GM18519 (cell line): ENCODE results near the gene TMEM123.
"Not testable (repeated sequence)": the region's sequence is repeated elsewhere in the genome, so short reads cannot be mapped to it uniquely, and the experiment has no call there.

Source experiments
- ATAC-seq: cut with Tn5 transposase; IDR thresholded peaks from one replicate; pipeline ENCODE4 v1.9.1; 2021; ENCODE audit warnings: mild to moderate bottlenecking, moderate library complexity; ENCODE audit not compliant: unreplicated experiment, low FRiP score

Gene TMEM123

GRCh38 chr11:102374633-102375424 lies 77.7 kb downstream of the TMEM123 start:
- not testable (repeated sequence) for ATAC-seq

DNA sequence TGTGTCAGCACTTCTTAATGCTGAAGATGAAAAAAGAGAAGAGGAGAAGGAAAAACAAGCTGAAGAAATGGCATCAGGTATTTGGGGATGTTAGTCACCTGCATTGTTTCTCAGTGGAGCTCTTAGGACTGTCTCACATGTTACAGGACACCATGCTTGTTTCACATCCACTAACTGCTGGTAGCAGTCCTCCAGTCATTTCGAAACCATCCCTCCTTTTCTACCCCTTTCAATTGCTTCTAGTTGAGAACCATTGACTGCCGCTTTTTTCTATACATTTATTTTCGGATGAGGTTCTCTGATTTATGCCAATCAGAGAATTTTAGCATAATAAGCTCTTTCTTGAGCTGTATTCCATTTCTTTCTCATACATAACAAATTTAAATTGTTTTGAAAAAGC lies 84.1 kb downstream of the TMEM123 start:
- peak; percentile 100 for ATAC-seq

GRCh38 chr11:102367364-102367763 lies 85.2 kb downstream of the TMEM123 start:
- no peak for ATAC-seq

- ATAC-seq: no peak
Observed at GRCh38 chr11:102364991-102365390, 87.6 kb downstream of the TMEM123 start.

GRCh38 chr11:102361086-102362031 lies 91.2 kb downstream of the TMEM123 start:
- ATAC-seq: no peak

DNA sequence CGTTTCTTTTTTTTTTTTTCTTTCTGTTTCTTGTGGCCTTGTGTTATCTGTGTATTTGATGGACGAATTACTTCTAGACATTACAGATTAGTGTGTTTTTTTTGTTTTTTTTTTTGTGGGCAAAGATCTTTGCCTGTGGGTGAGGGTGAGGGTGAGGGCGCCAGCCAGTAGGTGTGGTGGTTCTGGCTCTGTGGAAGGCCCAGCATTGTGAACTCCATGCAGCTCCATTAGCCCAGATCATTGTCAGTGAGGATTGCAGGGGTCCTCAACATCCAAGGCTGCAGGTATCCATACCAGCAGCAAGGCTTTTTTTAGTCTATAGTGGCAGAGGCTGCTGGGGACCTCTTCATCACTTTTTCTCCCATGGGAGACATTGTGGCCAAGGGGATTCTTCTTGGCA lies 91.9 kb downstream of the TMEM123 start:
- ATAC-seq: no peak

DNA sequence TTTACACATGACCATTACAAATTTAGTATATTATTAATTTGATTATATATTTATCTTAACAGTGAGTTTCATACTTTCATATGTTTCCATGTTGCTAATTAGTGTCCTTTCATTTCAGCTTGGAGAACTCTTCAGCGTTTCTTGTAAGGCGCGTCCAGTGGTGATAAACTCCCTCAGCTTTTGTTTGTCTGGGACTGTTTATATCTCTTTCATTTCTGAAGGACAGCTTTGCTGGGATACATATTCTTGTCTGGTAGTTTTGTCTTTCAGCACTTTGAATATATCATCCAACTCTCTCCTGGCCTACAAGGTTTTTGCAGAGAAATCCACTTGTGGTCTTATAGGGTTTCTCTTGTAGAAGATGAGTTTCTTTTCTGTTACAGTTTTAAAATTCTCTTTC lies 93.2 kb downstream of the TMEM123 start:
- no peak for ATAC-seq

- no peak for ATAC-seq
Observed at GRCh38 chr11:102357116-102357515, 95.4 kb downstream of the TMEM123 start.

GRCh38 chr11:102347462-102348370 lies 104.8 kb downstream of the TMEM123 start:
- no peak for ATAC-seq

DNA sequence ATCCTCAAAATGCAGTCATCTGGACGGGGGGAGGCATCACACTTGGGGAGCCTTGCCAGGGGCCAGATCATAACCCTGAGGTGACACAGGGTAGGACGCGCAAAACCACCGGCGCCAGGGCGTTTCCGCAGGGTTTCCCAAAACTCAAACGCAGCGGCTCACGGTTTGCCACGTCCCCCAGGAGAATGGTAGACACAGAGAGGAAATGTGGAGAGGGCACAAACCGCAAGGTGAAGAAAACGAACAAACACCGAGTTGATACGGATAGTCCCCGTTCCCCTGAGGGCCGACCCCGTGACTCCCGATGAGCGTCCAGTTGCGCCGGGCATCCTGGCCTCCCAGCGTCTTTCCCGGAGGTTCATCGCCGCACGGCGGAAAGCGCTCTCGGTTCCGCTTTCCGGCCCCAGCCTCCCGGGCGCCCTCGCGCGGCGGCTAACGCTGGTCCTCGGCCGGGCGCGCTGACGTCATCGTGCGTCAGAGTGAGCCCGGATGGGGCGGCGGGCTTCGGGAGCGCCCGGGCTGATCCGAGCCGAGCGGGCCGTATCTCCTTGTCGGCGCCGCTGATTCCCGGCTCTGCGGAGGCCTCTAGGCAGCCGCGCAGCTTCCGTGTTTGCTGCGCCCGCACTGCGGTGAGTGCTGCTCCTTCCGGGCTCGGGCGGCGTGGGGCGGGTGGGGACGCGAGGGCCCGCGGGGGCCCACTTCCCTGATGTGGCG lies 105.7 kb downstream of the TMEM123 start, which contains the start of gene BIRC2:
Gene BIRC2, plus strand, starts transcription at position 467 of the 714 bp plus-strand sequence. CDS start 2,641 bp downstream, outside the sequence.
- peak; percentile 88 for ATAC-seq

- no peak for ATAC-seq
Observed at GRCh38 chr11:102346456-102346747, 106.2 kb downstream of the TMEM123 start.
